Activated naive CD4-positive, alpha-beta T cell treated with Interleukin-2 at 50 U/mL for 16 hours (primary cell): ENCODE data around the gene NUP43.
"Not testable (repeated sequence)": the region's sequence is repeated elsewhere in the genome, so short reads cannot be mapped to it uniquely, and the experiment has no call there.

Experiments
- DNase-seq: peaks from one replicate; pipeline ENCODE4 v3.0.0-alpha.2; 2020

NUP43 gene

DNA sequence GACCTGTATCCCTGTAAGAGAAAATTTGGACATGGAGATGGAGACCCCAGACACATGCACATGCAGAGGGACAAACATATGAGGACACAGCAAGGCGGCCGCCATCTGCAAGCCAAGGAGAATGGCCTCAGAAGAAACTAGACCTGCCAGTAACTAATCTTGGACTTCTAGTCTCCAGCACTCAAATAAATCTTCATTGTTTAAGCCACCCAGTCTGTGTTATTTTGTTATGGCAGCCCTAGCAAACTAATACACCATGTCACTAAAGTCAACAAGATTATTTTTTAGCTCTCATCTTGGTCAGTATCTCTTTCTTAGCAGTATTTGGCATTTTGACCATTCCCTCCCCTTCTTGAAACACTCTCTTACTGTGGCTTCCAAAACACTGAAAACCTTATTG lies 55.1 kb downstream of the NUP43 start:
- no peak for DNase-seq

- DNase-seq = no peak
Observed at GRCh38 chr6:149686230-149686629, 60.1 kb downstream of the NUP43 start.

DNA sequence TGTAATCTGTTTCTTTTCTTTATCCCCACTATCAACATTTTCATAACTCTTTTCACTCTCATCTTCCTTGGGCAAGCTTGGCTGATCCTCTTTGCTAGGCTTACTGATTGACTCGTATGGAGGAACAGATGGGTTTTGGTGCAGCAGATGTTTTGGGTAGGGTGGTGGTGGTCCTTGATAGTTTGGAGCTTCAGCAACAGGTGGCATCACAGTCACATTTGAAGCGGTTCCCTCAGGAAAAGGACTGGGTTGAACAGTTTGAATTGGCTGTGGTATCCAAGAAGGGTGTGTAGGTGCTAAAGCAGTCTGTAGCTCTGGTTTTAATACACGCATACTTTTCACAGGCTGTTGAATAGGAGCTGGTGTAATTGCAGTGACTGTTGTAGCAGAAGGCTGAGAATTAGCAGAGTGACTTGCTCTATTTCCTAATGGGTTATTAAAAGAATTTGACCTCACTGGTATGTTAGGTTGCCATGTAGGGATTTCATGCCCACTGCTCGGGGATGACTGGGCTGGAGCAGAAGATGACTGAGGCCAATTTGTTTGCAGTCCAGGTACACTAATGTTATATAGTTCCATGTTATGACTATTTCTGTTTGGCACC lies 63.0 kb downstream of the NUP43 start:
- no peak for DNase-seq

- DNase-seq = not testable (repeated sequence)
Observed at GRCh38 chr6:149681845-149682244, 64.5 kb downstream of the NUP43 start.

- no peak for DNase-seq
Observed at GRCh38 chr6:149681209-149681608, 65.1 kb downstream of the NUP43 start.

DNA sequence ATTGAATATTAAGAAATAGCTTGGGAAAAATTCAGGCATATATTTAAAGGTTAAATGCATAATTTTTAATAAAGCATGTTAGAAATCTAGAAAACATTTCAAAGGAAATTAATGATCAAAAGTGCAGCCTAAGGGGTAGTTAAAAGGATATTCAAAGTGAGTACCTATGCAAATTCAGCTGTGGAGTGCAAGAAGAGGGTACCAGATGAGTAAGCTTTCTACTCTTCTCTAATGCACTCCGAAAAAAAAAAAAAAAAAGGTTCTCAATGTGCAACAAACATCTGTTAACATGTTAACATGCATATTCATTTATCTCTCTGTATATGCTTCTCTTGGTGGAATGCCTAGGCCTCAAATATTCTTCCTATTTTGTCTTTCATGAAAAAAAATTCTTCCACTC lies 65.8 kb downstream of the NUP43 start:
- DNase-seq = no peak
